HepG2 (cell line): ENCODE measurements around the gene KCNJ14.

ENCODE experiments used
- GZF1 ChIP-seq: sonication (generic); formaldehyde crosslinking; IDR thresholded peaks from 2 replicates; pipeline ENCODE4 v1.5.1; 2020; ENCODE audit warnings: mild to moderate bottlenecking, missing genetic modification reagents
- HDAC6 ChIP-seq: fragments of 200-600 bp; sonication (generic); IDR thresholded peaks from 2 replicates; pipeline ENCODE4 v1.7.0; 2017; ENCODE audit warnings: mild to moderate bottlenecking, antibody characterized with exemption, low read length, low read depth
- IRF1 ChIP-seq: sonication (generic); formaldehyde crosslinking; IDR thresholded peaks from 2 replicates; pipeline ENCODE4 v1.4.0; 2020; ENCODE audit warnings: low read depth, mild to moderate bottlenecking, missing genetic modification reagents
- MXI1 ChIP-seq: IDR thresholded peaks from 3 replicates; pipeline ENCODE4 v1.6.1; 2012; ENCODE audit warnings: low read depth, low read length, inconsistent platforms, borderline replicate concordance
- PATZ1 ChIP-seq: sonication (generic); formaldehyde crosslinking; IDR thresholded peaks from 2 replicates; pipeline ENCODE4 v1.4.0; 2020; ENCODE audit warnings: missing genetic modification reagents
- PRMT3 ChIP-seq: sonication (generic); formaldehyde crosslinking; IDR thresholded peaks from 2 replicates; pipeline ENCODE4 v1.8.1; 2022; ENCODE audit warnings: low read depth, mild to moderate bottlenecking, moderate library complexity, missing genetic modification reagents, borderline replicate concordance
- SOX5 ChIP-seq: IDR thresholded peaks from 2 replicates; pipeline ENCODE4 v1.6.1; 2016; ENCODE audit warnings: borderline replicate concordance
- ZHX1 ChIP-seq: sonication (generic); formaldehyde crosslinking; IDR thresholded peaks from 2 replicates; pipeline ENCODE4 v1.8.1; 2022; ENCODE audit warnings: low read depth, mild to moderate bottlenecking, missing genetic modification reagents
- ZNF431 ChIP-seq: sonication (generic); formaldehyde crosslinking; IDR thresholded peaks from 2 replicates; pipeline ENCODE4 v1.9.0; 2022; ENCODE audit warnings: missing genetic modification reagents, low read depth, mild to moderate bottlenecking, borderline replicate concordance

GRCh38 chr19:48509467-48510194 lies 54.3 kb downstream of the KCNJ14 start:
- no peak for TF ChIP-seq MXI1
- TF ChIP-seq SOX5 (CRISPR knock-in tag), result no peak
- TF ChIP-seq HDAC6, result no peak
- TF ChIP-seq IRF1, result no peak
- no peak for TF ChIP-seq ZNF431 (CRISPR knock-in tag)
- TF ChIP-seq PRMT3 (CRISPR knock-in tag), result no peak
- no peak for TF ChIP-seq GZF1
- TF ChIP-seq PATZ1 (CRISPR knock-in tag), result no peak
- no peak for TF ChIP-seq ZHX1
